Panc1 (cell line): ENCODE measurements around the gene CHPT1. TPM values are rescaled to one million over a fixed set of nuclear protein-coding genes. Genes with fewer than 3 reads are reported as not detected.

Experiments
- ATAC-seq: fragments of 200-7000 bp; cut with Tn5 transposase; 2 replicates; pipeline ENCODE4 v1.9.1; 2020; ENCODE audit warnings: mild to moderate bottlenecking, moderate library complexity
- BruUV-seq: library from RNA; stranded (reverse); fragments of 400-500 nt; replicated peaks from 2 replicates; lab custom pipeline; 2021; lab: Mats Ljungman, UMichigan
- CTCF ChIA-PET: fragments of 300-600 bp; sonication (Branson Sonifier 250); formaldehyde crosslinking; loops from one replicate; lab custom pipeline; 2022; ENCODE audit warnings: antibody characterized with exemption; lab: Charles Lee
- POLR2A ChIA-PET: fragments of 300-600 bp; sonication (Branson Sonifier 250); formaldehyde crosslinking; loops from one replicate; lab custom pipeline; 2022; ENCODE audit warnings: antibody characterized with exemption; lab: Charles Lee
- DNase-seq: peaks from one replicate; pipeline ENCODE4 v3.0.0-alpha.2; 2010; ENCODE audit warnings: low read depth, low spot score
- H3K27ac ChIP-seq: 2 replicates; pipeline ENCODE4 v1.5.1; 2011; ENCODE audit warnings: mild to moderate bottlenecking, low read length, inconsistent platforms
- H3K27me3 ChIP-seq: fragments of 200-500 bp; sonication (Bioruptor generic); 2 replicates; pipeline ENCODE4 v1.6.0; 2014; ENCODE audit warnings: low read length, inconsistent platforms; ENCODE audit not compliant: control insufficient read depth, insufficient read depth
- H3K36me3 ChIP-seq: fragments of 200-500 bp; sonication (Bioruptor generic); 2 replicates; pipeline ENCODE4 v1.5.1; 2014; ENCODE audit warnings: inconsistent platforms, mild to moderate bottlenecking, low read length, moderate library complexity; ENCODE audit not compliant: control insufficient read depth, insufficient read depth
- H3K4me1 ChIP-seq: 2 replicates; pipeline ENCODE4 v1.5.1; 2011; ENCODE audit warnings: inconsistent platforms, mild to moderate bottlenecking, low read length, moderate library complexity; ENCODE audit not compliant: control insufficient read depth, insufficient read depth
- H3K4me3 ChIP-seq, 2 experiments: 2 replicates each; pipeline ENCODE4 v1.5.1; 2011 to 2012; ENCODE audit warnings: low read depth in 2 of 2, low read length in 2 of 2, mild to moderate bottlenecking in 2 of 2, inconsistent platforms in 1 of 2, moderate library complexity in 1 of 2
- H3K9me3 ChIP-seq: fragments of 200-500 bp; sonication (Bioruptor generic); 2 replicates; pipeline ENCODE4 v1.5.1; 2014; ENCODE audit warnings: low read depth, mild to moderate bottlenecking, inconsistent platforms, low read length, moderate library complexity; ENCODE audit not compliant: control insufficient read depth, insufficient read depth
- POLR2AphosphoS5 ChIP-seq: IDR thresholded peaks from 2 replicates; pipeline ENCODE4 v1.6.1; 2012; ENCODE audit warnings: mild to moderate bottlenecking, low read depth, low read length, moderate library complexity
- SIN3A ChIP-seq: IDR thresholded peaks from 2 replicates; pipeline ENCODE4 v1.6.1; 2012; ENCODE audit warnings: low read depth, mild to moderate bottlenecking, low read length, moderate library complexity, borderline replicate concordance; ENCODE audit not compliant: insufficient read depth
- TCF7L2 ChIP-seq: IDR thresholded peaks from 2 replicates; pipeline ENCODE4 v1.6.1; 2011; ENCODE audit warnings: mild to moderate bottlenecking, low read depth, low read length, inconsistent platforms
- in situ Hi-C: cut with HindIII; loops from 2 replicates; pipeline ENCODE4 v1.10.0; 2016; ENCODE audit warnings: low sequenced_read_pairs, low pct_unique_long_range_greater_than_20kb
- intact Hi-C: fragments of 100-400 bp; cut with micrococcal nuclease; formaldehyde crosslinking; loops from one replicate; pipeline ENCODE4 v1.10.0; 2022; ENCODE audit not compliant: unreplicated experiment
- total RNA-seq: library from RNA; stranded (reverse); gene quantifications from one replicate; pipeline ENCODE4 v1.2.1, GENCODE V29; 2021; ENCODE audit not compliant: unreplicated experiment
- TF ChIP-seq, protein P1 (sequence below), 2 experiments: IDR thresholded peaks; 2 replicates each; pipeline ENCODE4 v1.6.1; 2011 to 2012; ENCODE audit warnings: low read depth in 2 of 2, control low read depth in 1 of 2, low read length in 1 of 2, mild to moderate bottlenecking in 1 of 2, moderate library complexity in 1 of 2; ENCODE audit not compliant: insufficient read depth in 1 of 2
- TF ChIP-seq, protein P2 (sequence below): fragments of 450-650 bp; IDR thresholded peaks from 2 replicates; pipeline ENCODE4 v1.5.1; 2017; ENCODE audit warnings: mild to moderate bottlenecking

The CHPT1 gene
- total RNA-seq, 1 experiment from 2014 or later: 78.3 TPM

DNA sequence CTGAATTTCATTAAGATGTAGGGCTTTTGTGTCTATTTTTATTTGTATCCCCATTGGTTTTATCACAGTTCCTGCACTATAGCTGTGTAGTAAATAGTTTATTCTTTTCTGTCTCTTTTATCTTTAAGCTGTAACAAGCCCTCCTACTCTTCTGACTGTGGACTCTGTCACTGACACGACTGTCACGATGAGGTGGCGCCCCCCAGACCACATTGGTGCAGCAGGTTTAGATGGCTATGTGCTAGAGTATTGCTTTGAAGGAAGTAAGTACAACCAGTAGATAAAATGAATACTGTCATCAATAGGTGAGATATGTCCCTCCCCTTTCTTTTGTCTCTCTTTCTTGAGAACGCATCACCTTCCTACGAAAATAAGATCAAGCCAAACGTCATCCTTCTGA lies 34.1 kb upstream of the CHPT1 start:
- POLR2A ChIA-PET: no interaction called here
- TF ChIP-seq POLR2AphosphoS5: no peak
- no peak for TF ChIP-seq SIN3A
- H3K4me1 ChIP-seq: no peaks in the 10 kb centered on the region
- no peak overlapping the region for H3K4me3 ChIP-seq
- in situ Hi-C loops (no loop called here), intact Hi-C loops (no loop called here)
- no TSS peak for BruUV-seq
- CTCF ChIA-PET: no interaction called here
- peaks cover 5% of the 10 kb centered on the region; the same call in 1 of the 2 replicates for H3K27me3 ChIP-seq
- ATAC-seq: no peak
- H3K9me3 ChIP-seq: no peaks in the 10 kb centered on the region
- H3K27ac ChIP-seq: no peak overlapping the region
- no peaks in the 10 kb centered on the region for H3K36me3 ChIP-seq
- no peak for DNase-seq

GRCh38 chr12:101664992-101665391 lies 32.4 kb upstream of the CHPT1 start:
- Histone ChIP-seq H3K36me3 (no peaks in the 10 kb centered on the region), H3K4me1 (no peaks in the 10 kb centered on the region), H3K27ac (no peak overlapping the region), H3K4me3 (no peak overlapping the region), H3K9me3 (no peaks in the 10 kb centered on the region), H3K27me3 (peaks cover 5% of the 10 kb centered on the region; the same call in 1 of the 2 replicates)
- no TSS peak for BruUV-seq
- intact Hi-C loops (no loop called here), in situ Hi-C loops (no loop called here)
- ChIA-PET POLR2A (no interaction called here), CTCF (no interaction called here)
- ATAC-seq (no peak), DNase-seq (no peak)
- TF ChIP-seq, protein P1, sequence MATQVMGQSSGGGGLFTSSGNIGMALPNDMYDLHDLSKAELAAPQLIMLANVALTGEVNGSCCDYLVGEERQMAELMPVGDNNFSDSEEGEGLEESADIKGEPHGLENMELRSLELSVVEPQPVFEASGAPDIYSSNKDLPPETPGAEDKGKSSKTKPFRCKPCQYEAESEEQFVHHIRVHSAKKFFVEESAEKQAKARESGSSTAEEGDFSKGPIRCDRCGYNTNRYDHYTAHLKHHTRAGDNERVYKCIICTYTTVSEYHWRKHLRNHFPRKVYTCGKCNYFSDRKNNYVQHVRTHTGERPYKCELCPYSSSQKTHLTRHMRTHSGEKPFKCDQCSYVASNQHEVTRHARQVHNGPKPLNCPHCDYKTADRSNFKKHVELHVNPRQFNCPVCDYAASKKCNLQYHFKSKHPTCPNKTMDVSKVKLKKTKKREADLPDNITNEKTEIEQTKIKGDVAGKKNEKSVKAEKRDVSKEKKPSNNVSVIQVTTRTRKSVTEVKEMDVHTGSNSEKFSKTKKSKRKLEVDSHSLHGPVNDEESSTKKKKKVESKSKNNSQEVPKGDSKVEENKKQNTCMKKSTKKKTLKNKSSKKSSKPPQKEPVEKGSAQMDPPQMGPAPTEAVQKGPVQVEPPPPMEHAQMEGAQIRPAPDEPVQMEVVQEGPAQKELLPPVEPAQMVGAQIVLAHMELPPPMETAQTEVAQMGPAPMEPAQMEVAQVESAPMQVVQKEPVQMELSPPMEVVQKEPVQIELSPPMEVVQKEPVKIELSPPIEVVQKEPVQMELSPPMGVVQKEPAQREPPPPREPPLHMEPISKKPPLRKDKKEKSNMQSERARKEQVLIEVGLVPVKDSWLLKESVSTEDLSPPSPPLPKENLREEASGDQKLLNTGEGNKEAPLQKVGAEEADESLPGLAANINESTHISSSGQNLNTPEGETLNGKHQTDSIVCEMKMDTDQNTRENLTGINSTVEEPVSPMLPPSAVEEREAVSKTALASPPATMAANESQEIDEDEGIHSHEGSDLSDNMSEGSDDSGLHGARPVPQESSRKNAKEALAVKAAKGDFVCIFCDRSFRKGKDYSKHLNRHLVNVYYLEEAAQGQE (IDR thresholded peaks at IDR 0.05; ENCODE audit: insufficient read depth in 1 of 2, low read depth in 2 of 2, low read length in 1 of 2): no peak
- TF ChIP-seq SIN3A: no peak
- TF ChIP-seq, protein P2, sequence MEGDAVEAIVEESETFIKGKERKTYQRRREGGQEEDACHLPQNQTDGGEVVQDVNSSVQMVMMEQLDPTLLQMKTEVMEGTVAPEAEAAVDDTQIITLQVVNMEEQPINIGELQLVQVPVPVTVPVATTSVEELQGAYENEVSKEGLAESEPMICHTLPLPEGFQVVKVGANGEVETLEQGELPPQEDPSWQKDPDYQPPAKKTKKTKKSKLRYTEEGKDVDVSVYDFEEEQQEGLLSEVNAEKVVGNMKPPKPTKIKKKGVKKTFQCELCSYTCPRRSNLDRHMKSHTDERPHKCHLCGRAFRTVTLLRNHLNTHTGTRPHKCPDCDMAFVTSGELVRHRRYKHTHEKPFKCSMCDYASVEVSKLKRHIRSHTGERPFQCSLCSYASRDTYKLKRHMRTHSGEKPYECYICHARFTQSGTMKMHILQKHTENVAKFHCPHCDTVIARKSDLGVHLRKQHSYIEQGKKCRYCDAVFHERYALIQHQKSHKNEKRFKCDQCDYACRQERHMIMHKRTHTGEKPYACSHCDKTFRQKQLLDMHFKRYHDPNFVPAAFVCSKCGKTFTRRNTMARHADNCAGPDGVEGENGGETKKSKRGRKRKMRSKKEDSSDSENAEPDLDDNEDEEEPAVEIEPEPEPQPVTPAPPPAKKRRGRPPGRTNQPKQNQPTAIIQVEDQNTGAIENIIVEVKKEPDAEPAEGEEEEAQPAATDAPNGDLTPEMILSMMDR: no peak
- no peak for TF ChIP-seq TCF7L2
- TF ChIP-seq POLR2AphosphoS5: no peak

GRCh38 chr12:101666052-101666728 lies 31.2 kb upstream of the CHPT1 start:
- intact Hi-C loops (no loop called here), in situ Hi-C loops (no loop called here)
- Histone ChIP-seq H3K27me3 (peaks cover 5% of the 10 kb centered on the region; the same call in 1 of the 2 replicates), H3K4me1 (no peaks in the 10 kb centered on the region), H3K27ac (no peak overlapping the region), H3K36me3 (no peaks in the 10 kb centered on the region), H3K4me3 (no peak overlapping the region), H3K9me3 (no peaks in the 10 kb centered on the region)
- no peak for ATAC-seq
- DNase-seq: no peak
- TF ChIP-seq POLR2AphosphoS5 (no peak), SIN3A (no peak), TCF7L2 (no peak)
- TF ChIP-seq, protein P1 (IDR thresholded peaks at IDR 0.05; ENCODE audit: insufficient read depth in 1 of 2, low read depth in 2 of 2, low read length in 1 of 2): no peak
- TF ChIP-seq, protein P2: no peak
- no TSS peak for BruUV-seq
- CTCF ChIA-PET: no interaction called here
- POLR2A ChIA-PET: no interaction called here
